ENCODE data around the gene DEFB124.

DNA sequence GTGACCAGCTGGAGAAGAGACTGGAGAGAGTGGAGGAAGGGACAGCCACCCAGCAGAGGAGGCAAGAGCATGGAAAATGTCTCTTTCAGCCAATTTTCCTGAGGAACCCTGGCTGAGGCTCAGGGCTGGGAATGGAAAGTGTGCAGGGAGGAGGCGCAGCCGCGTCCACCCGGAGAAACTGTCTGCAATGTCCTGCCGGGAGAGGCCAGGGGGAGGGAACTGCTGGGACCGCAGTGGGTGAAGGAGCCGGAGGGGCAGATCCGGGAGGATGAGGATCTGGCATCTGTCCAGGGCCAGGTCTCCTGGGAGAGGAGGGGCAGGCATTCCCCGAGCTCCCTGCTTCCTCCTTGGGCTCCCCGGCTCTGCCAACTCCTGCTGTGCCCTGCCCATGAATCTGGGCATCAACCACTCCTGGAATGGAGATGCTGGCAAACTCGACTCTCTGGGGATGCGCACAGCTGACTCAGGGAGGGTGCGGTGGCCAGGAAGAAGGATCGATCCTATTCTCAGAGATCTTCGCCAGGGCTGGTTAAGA lies 21.9 kb upstream of the DEFB124 start:
- TF ChIP-seq, protein P1, sequence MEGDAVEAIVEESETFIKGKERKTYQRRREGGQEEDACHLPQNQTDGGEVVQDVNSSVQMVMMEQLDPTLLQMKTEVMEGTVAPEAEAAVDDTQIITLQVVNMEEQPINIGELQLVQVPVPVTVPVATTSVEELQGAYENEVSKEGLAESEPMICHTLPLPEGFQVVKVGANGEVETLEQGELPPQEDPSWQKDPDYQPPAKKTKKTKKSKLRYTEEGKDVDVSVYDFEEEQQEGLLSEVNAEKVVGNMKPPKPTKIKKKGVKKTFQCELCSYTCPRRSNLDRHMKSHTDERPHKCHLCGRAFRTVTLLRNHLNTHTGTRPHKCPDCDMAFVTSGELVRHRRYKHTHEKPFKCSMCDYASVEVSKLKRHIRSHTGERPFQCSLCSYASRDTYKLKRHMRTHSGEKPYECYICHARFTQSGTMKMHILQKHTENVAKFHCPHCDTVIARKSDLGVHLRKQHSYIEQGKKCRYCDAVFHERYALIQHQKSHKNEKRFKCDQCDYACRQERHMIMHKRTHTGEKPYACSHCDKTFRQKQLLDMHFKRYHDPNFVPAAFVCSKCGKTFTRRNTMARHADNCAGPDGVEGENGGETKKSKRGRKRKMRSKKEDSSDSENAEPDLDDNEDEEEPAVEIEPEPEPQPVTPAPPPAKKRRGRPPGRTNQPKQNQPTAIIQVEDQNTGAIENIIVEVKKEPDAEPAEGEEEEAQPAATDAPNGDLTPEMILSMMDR (IDR thresholded peaks at IDR 0.05; ENCODE audit: insufficient read depth, low read depth, low read length), result no peak
- no peak for TF ChIP-seq EZH2 (IDR thresholded peaks at IDR 0.05; ENCODE audit: insufficient read depth, low read length)
